ENCODE results near the gene JAZF1.
A peak's percentile ranks its signal among the peaks of the same experiment; 100 is the strongest.
"Not testable (repeated sequence)": the region's sequence is repeated elsewhere in the genome, so short reads cannot be mapped to it uniquely, and the experiment has no call there.

JAZF1 gene

GRCh38 chr7:27912751-27913150 lies 267.8 kb downstream of the JAZF1 start:
- DNase-seq (ENCODE audit: low read depth, low spot score): no peak

DNA sequence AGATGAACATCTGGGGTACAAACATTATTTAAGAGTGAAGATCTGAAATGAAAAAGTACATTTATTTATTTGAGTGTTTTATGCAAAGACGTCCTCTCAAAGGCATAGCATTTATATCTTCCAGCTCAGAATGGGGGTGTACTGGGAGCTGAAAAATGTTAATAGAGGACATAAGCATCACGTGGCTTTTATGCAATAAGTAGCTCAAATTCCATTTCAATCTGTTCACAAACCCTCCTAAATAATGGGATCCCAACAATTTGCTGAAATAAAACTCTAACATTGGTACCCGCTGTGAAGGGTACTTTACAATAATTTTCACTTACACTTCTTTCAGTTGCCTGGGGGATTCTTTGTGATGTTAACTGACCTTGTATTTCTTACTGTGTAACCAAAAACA lies 268.7 kb downstream of the JAZF1 start:
- no peak for DNase-seq (ENCODE audit: low read depth, low spot score)

DNA sequence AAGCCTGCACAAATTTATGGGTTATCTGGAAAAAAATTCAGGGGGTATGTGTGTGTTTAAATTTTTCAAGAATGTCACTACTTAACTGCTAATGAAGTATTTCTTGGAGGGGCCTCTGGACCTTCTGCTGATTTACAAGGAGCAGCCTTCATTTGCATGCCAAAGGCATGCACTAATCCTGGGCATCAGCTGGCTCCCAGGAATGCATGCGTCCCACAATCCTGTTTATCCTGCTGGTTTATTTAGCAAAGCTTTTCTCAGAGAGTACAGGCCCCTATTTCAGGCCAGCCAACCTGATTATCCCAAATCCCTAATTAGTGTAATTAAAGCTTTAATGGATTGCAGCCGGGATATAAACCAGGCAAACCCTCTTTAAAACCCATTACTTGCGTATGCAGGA lies 270.3 kb downstream of the JAZF1 start:
- peak; percentile 91 for DNase-seq (ENCODE audit: low read depth, low spot score)

GRCh38 chr7:27908534-27909165 lies 271.9 kb downstream of the JAZF1 start:
- no peak for DNase-seq (ENCODE audit: low read depth, low spot score)

GRCh38 chr7:27906385-27907091 lies 274.1 kb downstream of the JAZF1 start:
- no peak for DNase-seq (ENCODE audit: low read depth, low spot score)

GRCh38 chr7:27905951-27906350 lies 274.6 kb downstream of the JAZF1 start:
- DNase-seq (ENCODE audit: low read depth, low spot score): no peak

DNA sequence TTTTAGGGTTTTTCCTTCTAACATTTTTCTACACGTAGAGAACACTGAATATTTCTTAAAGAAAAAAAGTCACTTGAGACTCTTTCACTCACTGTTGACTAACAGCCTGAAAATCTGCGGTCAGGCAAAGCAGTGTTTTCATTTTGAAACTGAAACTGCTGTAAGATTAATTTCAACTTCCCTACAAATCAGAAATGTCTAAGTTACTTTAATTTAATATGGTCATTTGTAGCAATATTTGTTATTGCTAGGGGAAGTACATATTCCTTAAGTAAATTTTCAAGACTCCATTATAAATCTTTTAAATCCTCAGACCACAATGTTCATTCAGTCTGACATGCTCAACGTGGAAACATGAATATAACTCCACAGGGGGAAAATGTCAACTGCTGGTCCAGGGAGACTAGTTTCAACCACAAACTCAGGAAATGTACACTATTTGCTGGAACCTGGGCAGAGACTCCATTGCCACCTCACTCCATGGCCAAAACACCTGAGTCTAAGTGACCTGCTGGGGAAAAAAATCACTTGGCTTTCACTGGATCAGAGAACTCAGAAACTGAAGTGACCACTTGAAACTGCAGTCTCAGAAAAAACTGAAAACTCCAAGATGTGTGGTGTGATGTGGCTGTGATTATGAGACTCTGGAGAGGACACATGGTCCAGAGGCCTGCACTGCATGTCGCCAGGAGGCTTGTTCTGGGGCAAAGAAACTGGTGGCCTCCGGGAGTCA lies 279.4 kb downstream of the JAZF1 start:
- DNase-seq (ENCODE audit: low read depth, low spot score): no peak

DNA sequence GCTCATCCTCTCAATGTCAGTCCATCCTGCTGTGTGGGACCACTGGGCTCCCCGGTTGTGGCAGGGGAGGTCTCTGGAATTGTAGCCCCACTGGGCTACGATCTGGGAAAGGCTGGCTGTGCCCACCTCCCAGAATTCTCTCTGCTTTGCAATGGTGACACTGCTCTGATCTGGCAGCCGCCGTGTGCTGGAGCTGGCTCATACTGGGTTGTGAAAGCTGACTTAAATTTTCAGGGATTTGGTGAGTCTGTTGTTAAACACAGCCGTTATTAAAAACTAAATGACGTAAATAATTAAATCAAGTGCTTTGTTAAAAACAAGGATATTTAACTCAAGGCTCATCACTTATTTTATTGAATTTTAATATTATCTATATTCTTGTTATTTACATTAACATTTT lies 280.6 kb downstream of the JAZF1 start:
- DNase-seq (ENCODE audit: low read depth, low spot score): no peak

DNA sequence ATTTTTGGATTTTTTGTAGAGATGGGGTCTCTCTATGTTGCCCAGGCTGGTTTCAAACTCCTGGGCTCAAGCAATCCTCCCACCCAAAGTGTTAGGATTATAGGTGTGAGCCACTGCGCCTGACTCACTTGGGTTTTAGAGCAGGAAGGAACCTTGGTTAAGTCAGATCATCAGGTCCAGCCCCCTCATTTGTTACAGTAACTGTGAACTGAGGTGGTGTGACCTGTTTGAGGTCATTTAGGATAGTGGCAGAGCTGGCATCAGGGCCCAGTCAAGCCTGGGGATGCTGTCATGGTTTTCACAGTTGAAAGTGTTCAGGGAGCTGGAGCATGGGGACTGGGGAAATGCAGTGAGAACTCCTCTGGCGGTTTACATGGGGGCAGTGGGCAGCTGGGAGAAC lies 281.0 kb downstream of the JAZF1 start:
- no peak for DNase-seq (ENCODE audit: low read depth, low spot score)

DNA sequence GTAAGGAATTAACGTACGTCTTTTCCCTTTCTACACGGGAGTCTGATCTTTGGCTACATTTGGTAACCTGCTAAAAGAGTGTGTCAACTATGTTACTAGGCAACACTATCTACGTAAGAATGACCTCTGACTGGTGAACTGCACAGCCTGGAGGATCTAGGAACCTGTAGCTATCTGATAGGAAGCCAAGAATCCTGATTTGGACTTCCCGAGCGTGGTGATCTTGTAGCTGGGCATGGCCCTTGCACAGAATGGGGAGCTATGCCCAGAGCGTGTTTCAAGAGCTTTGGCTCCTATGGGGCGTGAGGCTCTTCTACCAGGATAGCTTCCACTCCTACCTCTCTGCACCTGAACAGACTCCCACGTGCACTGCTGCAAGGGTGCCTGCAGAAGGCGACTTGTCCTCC lies 283.2 kb downstream of the JAZF1 start:
- no peak for DNase-seq (ENCODE audit: low read depth, low spot score)

GRCh38 chr7:27897001-27897400 lies 283.6 kb downstream of the JAZF1 start:
- DNase-seq (ENCODE audit: low read depth, low spot score): no peak

GRCh38 chr7:27895551-27895950 lies 285.0 kb downstream of the JAZF1 start:
- no peak for DNase-seq (ENCODE audit: low read depth, low spot score)

- no peak for DNase-seq (ENCODE audit: low read depth, low spot score)
Observed at GRCh38 chr7:27890205-27890849, 290.3 kb downstream of the JAZF1 start.

DNA sequence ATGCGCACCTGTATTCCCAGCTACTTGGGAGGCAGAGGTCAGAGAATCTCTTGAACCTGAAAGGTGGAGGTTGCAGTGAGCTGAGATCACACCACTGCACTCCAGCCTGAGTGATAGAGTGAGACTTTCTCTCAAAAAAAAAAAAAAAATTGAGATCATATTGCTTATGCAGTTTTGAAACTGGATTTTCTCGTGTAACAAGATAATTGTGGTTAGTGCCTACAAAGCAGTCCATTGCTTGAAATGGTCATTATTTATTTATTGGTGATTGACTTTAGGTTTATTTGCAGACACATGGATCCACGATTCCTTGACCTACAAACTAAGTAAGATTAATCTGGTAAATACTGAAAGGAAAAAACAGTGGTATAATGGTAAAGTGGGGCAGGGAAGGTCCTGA lies 290.8 kb downstream of the JAZF1 start:
- no peak for DNase-seq (ENCODE audit: low read depth, low spot score)

DNA sequence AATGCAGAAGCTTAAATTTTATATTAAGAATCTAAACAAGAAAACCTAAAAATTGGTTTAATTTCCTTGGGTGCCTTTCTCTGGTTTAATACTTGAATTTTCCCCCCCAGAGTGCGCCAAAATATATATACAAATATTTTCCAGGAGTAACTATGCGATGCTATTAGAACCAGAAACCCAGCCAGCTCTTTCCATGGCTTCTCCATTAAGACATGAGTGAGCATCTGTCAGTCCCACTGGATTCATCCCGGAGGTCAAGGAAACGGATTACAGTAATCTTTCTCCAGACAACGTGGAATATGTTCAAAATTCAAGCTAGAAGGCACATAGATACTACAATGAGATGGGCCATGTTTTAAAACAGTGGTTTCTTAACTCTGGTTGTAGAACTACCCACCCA lies 291.9 kb downstream of the JAZF1 start:
- DNase-seq (ENCODE audit: low read depth, low spot score): no peak

- not testable (repeated sequence) for DNase-seq (ENCODE audit: low read depth, low spot score)
Observed at GRCh38 chr7:27886710-27887109, 293.9 kb downstream of the JAZF1 start.

- no peak for DNase-seq (ENCODE audit: low read depth, low spot score)
Observed at GRCh38 chr7:27885652-27886051, 294.9 kb downstream of the JAZF1 start.

GRCh38 chr7:27883696-27884095 lies 296.9 kb downstream of the JAZF1 start:
- DNase-seq (ENCODE audit: low read depth, low spot score): no peak

GRCh38 chr7:27876756-27877155 lies 303.8 kb downstream of the JAZF1 start:
- no peak for DNase-seq (ENCODE audit: low read depth, low spot score)

DNA sequence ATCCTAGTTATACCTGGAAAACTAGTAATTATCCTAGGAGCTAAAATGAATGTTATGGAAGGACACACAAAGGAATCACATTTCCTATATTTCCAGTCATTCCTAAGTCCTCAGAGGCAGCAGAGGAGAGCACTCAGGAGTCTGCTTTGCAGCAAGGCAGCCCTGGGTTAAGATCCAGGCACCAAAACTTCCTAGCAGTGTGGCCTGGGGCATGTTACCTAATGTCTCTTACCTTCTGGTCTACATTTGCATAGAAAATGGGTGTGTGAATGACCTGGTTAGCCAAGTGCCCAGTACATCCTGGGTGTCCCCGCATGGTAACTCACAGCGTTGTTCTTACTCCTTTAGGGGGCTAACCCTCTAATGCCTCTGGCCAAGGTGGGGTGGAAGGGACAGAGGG lies 304.8 kb downstream of the JAZF1 start:
- DNase-seq (ENCODE audit: low read depth, low spot score): peak; percentile 52

- DNase-seq (ENCODE audit: low read depth, low spot score): no peak
Observed at GRCh38 chr7:27875061-27875460, 305.5 kb downstream of the JAZF1 start.

Measured in ELF-1 (cell line).